Measurements from ENCODE around the gene HIGD1A. TPM values are rescaled to one million over a fixed set of nuclear protein-coding genes. Genes with fewer than 3 reads are reported as not detected.

The HIGD1A gene
- polyA plus RNA-seq, 1 donor from 2014 or later = 350 TPM

- Histone ChIP-seq H3K27ac (ENCODE audit: low read length) (no peak overlapping the region), H3K36me3 (ENCODE audit: insufficient read depth, low read length) (no peaks in the 10 kb centered on the region), H3K79me2 (replicated peaks; ENCODE audit: insufficient read depth, low read length) (no peaks in the 10 kb centered on the region)
Observed at GRCh38 chr3:42747581-42747980, 56.7 kb downstream of the HIGD1A start.

GRCh38 chr3:42746455-42747450, 57.5 kb downstream of the HIGD1A start:
- Histone ChIP-seq H3K4me3 (ENCODE audit: low read length) (no peak overlapping the region), H3K9me2 (ENCODE audit: insufficient read depth, low read length) (no peaks in the 10 kb centered on the region), H3K27ac (ENCODE audit: low read length) (no peak overlapping the region), H4K20me1 (ENCODE audit: insufficient read depth) (no peaks in the 10 kb centered on the region), H3K4me2 (ENCODE audit: low read length) (no peak overlapping the region), H2AFZ (ENCODE audit: low read depth, low read length) (no peak overlapping the region), H3K27me3 (ENCODE audit: insufficient read depth, low read depth, low read length) (no peaks in the 10 kb centered on the region), H3F3A (ENCODE audit: insufficient read depth, low read length, poor library complexity, severe bottlenecking) (no peaks in the 10 kb centered on the region), H3K36me3 (ENCODE audit: insufficient read depth, low read length) (no peaks in the 10 kb centered on the region), H3K9ac (ENCODE audit: low read length) (no peak overlapping the region), H3K9me3 (ENCODE audit: low read length) (no peaks in the 10 kb centered on the region), H3K79me2 (replicated peaks; ENCODE audit: insufficient read depth, low read length) (no peaks in the 10 kb centered on the region)
- no peak for TF ChIP-seq RAD21 (conservative IDR thresholded peaks at IDR 0.05)
- no peak for TF ChIP-seq SMC3 (conservative IDR thresholded peaks at IDR 0.05; ENCODE audit: poor library complexity)
- TF ChIP-seq CTCF (IDR thresholded peaks at IDR 0.05; ENCODE audit: poor library complexity, severe bottlenecking) = no peak
- no peak for TF ChIP-seq EZH2 (IDR thresholded peaks at IDR 0.05; ENCODE audit: borderline replicate concordance, insufficient read depth, low read length, poor library complexity, severe bottlenecking)
- no peak for TF ChIP-seq EP300 (conservative IDR thresholded peaks at IDR 0.05; ENCODE audit: poor library complexity, severe bottlenecking)
- TF ChIP-seq POLR2AphosphoS5 (IDR thresholded peaks at IDR 0.05) = no peak
- TF ChIP-seq MXI1 (conservative IDR thresholded peaks at IDR 0.05; ENCODE audit: poor library complexity, severe bottlenecking) = no peak
- no peak for TF ChIP-seq TAF1 (IDR thresholded peaks at IDR 0.05; ENCODE audit: low read depth)

More at GRCh38 chr3:42747581-42747980, 56.7 kb downstream of the HIGD1A start:
- H3K9me2 ChIP-seq (ENCODE audit: insufficient read depth, low read length) = no peaks in the 10 kb centered on the region
- no peak overlapping the region for H3K4me2 ChIP-seq (ENCODE audit: low read length)
- H2AFZ ChIP-seq (ENCODE audit: low read depth, low read length) = no peak overlapping the region
- H3K27me3 ChIP-seq (ENCODE audit: insufficient read depth, low read depth, low read length) = no peaks in the 10 kb centered on the region
- H4K20me1 ChIP-seq (ENCODE audit: insufficient read depth) = no peaks in the 10 kb centered on the region
- TF ChIP-seq RAD21 (conservative IDR thresholded peaks at IDR 0.05) (no peak), MXI1 (conservative IDR thresholded peaks at IDR 0.05; ENCODE audit: poor library complexity, severe bottlenecking) (no peak), EP300 (conservative IDR thresholded peaks at IDR 0.05; ENCODE audit: poor library complexity, severe bottlenecking) (no peak), SMC3 (conservative IDR thresholded peaks at IDR 0.05; ENCODE audit: poor library complexity) (no peak), CTCF (IDR thresholded peaks at IDR 0.05; ENCODE audit: poor library complexity, severe bottlenecking) (no peak), EZH2 (IDR thresholded peaks at IDR 0.05; ENCODE audit: borderline replicate concordance, insufficient read depth, low read length, poor library complexity, severe bottlenecking) (no peak), TAF1 (IDR thresholded peaks at IDR 0.05; ENCODE audit: low read depth) (no peak), POLR2AphosphoS5 (IDR thresholded peaks at IDR 0.05) (no peak)
- TF ChIP-seq, protein P1, sequence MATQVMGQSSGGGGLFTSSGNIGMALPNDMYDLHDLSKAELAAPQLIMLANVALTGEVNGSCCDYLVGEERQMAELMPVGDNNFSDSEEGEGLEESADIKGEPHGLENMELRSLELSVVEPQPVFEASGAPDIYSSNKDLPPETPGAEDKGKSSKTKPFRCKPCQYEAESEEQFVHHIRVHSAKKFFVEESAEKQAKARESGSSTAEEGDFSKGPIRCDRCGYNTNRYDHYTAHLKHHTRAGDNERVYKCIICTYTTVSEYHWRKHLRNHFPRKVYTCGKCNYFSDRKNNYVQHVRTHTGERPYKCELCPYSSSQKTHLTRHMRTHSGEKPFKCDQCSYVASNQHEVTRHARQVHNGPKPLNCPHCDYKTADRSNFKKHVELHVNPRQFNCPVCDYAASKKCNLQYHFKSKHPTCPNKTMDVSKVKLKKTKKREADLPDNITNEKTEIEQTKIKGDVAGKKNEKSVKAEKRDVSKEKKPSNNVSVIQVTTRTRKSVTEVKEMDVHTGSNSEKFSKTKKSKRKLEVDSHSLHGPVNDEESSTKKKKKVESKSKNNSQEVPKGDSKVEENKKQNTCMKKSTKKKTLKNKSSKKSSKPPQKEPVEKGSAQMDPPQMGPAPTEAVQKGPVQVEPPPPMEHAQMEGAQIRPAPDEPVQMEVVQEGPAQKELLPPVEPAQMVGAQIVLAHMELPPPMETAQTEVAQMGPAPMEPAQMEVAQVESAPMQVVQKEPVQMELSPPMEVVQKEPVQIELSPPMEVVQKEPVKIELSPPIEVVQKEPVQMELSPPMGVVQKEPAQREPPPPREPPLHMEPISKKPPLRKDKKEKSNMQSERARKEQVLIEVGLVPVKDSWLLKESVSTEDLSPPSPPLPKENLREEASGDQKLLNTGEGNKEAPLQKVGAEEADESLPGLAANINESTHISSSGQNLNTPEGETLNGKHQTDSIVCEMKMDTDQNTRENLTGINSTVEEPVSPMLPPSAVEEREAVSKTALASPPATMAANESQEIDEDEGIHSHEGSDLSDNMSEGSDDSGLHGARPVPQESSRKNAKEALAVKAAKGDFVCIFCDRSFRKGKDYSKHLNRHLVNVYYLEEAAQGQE (IDR thresholded peaks at IDR 0.05; ENCODE audit: borderline replicate concordance) = no peak
- H3F3A ChIP-seq (ENCODE audit: insufficient read depth, low read length, poor library complexity, severe bottlenecking) = no peaks in the 10 kb centered on the region
- no peak overlapping the region for H3K4me3 ChIP-seq (ENCODE audit: low read length)
- no peaks in the 10 kb centered on the region for H3K9me3 ChIP-seq (ENCODE audit: low read length)
- no peak overlapping the region for H3K9ac ChIP-seq (ENCODE audit: low read length)

Data from neural cell (in vitro differentiated cells).